Epithelial cell of esophagus (primary cell): Measurements from ENCODE around the gene HOXA3.

ENCODE experiments used
- DNase-seq: peaks from one replicate; pipeline ENCODE4 v3.0.0; 2010; ENCODE audit warnings: low read depth
- H3K4me3 ChIP-seq: 2 replicates; pipeline ENCODE4 v1.5.1; 2011; ENCODE audit warnings: mild to moderate bottlenecking, low read length, control low read depth
- CTCF ChIP-seq: IDR thresholded peaks from 2 replicates; pipeline ENCODE4 v1.5.1; 2011; ENCODE audit warnings: low read depth, mild to moderate bottlenecking, low read length, control low read depth, inconsistent platforms; ENCODE audit not compliant: insufficient read depth; ENCODE audit errors: missing control alignments

The HOXA3 gene

DNA sequence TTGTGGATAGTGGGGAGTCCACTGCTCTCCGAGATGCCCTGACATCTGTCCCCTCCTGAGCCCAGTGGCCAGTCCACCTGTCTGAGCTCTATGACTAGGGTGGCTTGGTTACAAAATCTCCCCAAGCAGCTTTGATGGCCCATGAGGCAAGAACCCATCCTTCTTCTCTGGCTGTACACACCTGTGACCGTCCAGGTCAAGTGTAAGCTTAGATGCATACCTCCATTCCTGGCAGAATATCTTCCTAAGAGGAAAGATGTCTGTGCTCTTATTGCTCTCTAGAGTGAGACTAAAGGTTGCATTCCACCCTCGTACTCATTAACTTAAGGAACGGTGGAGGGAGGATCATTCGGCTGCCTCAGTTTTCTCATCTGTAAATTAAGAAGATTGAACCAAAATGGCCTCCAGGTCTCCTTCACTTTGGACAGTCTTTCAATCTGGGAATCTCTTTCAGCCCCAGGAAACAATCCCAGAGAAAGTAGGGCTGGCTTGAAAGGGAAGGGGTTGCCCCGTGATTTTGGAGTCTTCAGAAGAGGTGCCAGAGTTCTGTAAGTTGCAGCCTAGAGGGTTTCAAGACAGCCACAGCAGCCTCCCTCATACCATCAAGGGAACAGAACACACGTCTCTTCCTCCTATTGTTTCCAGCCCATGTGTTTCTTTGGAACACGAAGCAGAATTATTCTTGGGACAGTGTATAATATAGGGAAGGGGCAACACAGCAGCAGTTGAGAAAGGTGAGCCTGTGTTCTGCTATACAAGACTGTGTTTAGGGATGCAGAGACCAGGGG is 27.3 kb downstream of the HOXA3 start:
- no peak overlapping the region for H3K4me3 ChIP-seq
- no peak for TF ChIP-seq CTCF

DNA sequence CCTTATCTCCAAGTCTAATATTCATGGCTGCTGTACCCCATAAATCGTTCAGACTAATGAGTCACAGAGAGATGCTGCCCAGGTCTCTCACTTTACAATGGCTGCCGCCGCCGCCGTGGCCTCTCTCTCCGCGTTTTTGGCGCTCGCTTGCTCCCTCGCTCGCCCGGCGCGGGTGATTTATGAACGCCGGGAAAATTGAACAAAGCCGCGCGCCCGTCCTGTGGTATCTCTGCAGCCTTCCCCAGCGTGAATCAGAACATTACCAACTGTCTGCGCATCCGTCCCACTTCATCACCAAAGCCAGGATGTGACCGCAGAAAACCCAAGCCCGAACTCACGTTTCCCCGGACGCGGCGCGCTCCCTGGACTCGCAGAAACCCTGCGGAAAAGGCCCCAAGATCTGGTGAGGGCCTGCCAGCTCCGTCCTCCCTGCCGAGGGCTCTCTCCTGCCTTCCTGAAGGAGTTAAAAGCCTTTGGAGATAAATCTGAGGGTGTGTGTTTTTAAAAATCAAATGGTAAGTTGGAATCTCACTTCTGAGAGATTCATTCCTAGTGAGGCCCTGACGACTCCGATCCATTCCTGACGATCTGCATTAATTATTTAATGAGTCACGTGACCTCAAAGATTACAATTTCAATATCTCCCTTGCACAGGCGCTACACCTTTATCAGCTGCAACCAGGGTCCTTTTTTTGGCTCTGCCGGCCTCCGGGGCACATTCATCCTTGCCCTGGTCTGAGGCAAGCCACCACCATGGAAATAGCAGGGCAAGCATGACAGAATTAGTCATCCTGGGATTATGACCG is 28.1 kb downstream of the HOXA3 start:
- TF ChIP-seq CTCF = no peak
- H3K4me3 ChIP-seq = no peak overlapping the region
- no peak for DNase-seq

More for the DNA sequence above, 27.3 kb downstream of the HOXA3 start:
- DNase-seq = no peak

DNA sequence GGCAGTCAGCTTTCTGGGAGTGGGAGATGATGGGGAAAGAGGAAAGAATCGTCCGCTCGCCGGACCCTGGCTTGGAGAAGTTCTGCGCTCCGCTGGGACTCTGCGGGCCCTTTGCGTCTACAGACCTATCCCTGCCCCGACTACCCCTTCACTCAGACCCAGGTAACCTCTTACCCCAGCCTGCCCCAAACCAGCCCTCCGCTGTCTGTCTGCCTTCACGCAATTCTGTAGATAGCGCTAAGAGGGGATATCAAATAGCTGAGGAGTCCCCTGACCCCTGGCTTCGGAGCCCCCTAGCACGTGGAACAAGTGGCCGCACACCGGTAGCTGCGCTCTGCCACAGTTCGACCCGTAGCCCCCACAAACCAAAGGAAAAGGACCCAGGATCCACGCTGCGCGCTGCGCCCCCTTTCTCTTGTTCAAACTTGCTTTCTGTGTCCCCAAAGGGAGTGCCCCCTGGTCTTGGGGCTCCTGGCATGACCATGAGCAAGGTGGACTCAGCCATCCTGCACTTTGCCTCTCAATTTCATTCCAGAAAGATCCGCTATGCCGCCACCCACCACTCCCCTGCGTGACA is 28.8 kb downstream of the HOXA3 start:
- DNase-seq = no peak
- H3K4me3 ChIP-seq = no peak overlapping the region
- no peak for TF ChIP-seq CTCF

GRCh38 chr7:27123007-27123476 is 29.3 kb downstream of the HOXA3 start:
- DNase-seq = no peak
- peak overlapping the region; percentile 3 for H3K4me3 ChIP-seq
- no peak for TF ChIP-seq CTCF

DNA sequence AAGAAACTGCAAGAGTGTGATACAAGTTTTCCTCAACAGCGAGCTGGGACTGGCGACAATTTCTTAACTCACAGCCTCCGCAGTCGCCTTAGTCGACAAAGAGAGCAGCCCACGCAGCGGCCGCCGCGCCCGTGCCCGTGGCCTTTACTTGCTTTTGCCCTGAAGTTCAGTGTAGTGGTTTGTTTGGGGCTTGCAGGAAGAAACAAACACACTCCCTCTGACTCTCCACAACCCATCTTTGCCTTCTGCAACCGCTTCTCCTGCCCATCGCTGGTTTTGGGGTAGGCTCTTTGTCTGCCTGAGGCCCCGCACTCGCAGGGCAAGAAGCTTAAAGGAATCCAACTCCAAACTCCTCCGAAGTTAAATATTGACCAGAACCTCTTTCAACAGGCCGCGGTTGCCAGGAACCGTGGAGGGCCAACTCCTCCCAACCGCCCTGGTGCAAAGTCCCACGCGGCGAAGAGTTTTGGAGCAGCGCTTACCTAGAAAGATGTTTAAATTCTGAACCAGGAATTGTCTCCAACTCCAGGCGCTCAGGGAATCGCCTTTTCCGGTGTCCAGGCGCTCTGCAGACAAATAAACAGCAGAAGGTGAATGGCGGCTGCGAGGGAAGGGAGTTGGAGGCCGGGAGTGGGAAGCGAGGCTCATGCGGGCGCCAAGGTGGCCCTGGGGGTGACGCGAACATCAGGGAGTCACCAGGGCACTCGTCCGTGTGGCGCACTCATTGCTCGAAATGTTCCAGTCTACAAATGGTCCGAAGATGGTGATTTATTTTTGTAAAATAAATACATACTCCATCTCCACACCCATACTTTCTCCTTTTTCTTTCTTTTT is 30.1 kb downstream of the HOXA3 start:
- no peak for DNase-seq
- no peak for TF ChIP-seq CTCF
- H3K4me3 ChIP-seq = peak overlapping the region; percentile 43

DNA sequence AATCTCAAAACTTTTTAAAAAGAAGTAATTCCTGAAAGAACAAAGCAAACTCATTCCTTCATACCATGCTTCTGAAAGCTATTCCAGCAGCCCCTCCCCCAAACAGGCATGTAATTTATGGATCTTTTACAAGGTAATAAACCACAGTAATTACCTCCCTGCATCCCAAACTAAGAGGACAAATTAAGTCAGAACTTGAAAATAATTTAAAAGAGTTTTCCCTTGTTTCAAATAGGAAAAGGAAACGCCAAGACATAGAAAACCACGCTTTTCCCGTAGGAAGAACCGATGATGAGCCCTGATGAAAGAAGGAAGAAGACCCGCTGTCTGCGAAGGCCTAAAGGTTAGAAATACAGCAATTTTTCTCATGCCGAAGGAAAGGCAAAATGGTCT is 30.7 kb downstream of the HOXA3 start:
- peak overlapping the region; percentile 43 for H3K4me3 ChIP-seq
- DNase-seq = no peak
- no peak for TF ChIP-seq CTCF
